ENCODE results near the gene NUDT2. TPM values are rescaled to one million over a fixed set of nuclear protein-coding genes. Genes with fewer than 3 reads are reported as not detected.
A peak's percentile ranks its signal among the peaks of the same experiment; 100 is the strongest.

Gene NUDT2
- total RNA-seq, 2 donors from 2014 or later, result 11.2 to 15.0 TPM

- peaks cover 19% of the 10 kb centered on the region for H3K4me1 Mint-ChIP-seq
- no peaks in the 10 kb centered on the region for H3K36me3 Mint-ChIP-seq (ENCODE audit: low read depth)
- ATAC-seq (no peak), DNase-seq (no peak)
- no peaks in the 10 kb centered on the region for H3K27me3 Mint-ChIP-seq
- H3K4me3 Mint-ChIP-seq, result no peak overlapping the region
- no peaks in the 10 kb centered on the region for H3K9me3 ChIP-seq (ENCODE audit: control insufficient read depth, low read length, poor library complexity, severe bottlenecking)
- peak overlapping the region; percentile 54 for H3K27ac Mint-ChIP-seq
Measured at GRCh38 chr9:34385561-34386230, 56.3 kb downstream of the NUDT2 start.

- peaks cover 10% of the 10 kb centered on the region for H3K4me1 Mint-ChIP-seq
- no peaks in the 10 kb centered on the region for H3K36me3 Mint-ChIP-seq (ENCODE audit: low read depth)
- ATAC-seq (no peak), DNase-seq (no peak)
- H3K9me3 ChIP-seq (ENCODE audit: control insufficient read depth, low read length, poor library complexity, severe bottlenecking), result no peaks in the 10 kb centered on the region
- H3K27ac Mint-ChIP-seq, result no peak overlapping the region
- H3K4me3 Mint-ChIP-seq, result no peak overlapping the region
- H3K27me3 Mint-ChIP-seq, result peaks cover 7% of the 10 kb centered on the region
Measured at GRCh38 chr9:34386656-34387055, 57.3 kb downstream of the NUDT2 start.

GRCh38 chr9:34387239-34387638, 57.9 kb downstream of the NUDT2 start:
- Mint-ChIP-seq H3K27ac (no peak overlapping the region), H3K36me3 (ENCODE audit: low read depth) (no peaks in the 10 kb centered on the region), H3K4me1 (peaks cover 8% of the 10 kb centered on the region), H3K27me3 (peaks cover 10% of the 10 kb centered on the region), H3K4me3 (no peak overlapping the region)
- ATAC-seq, result no peak
- no peak for DNase-seq
- H3K9me3 ChIP-seq (ENCODE audit: control insufficient read depth, low read length, poor library complexity, severe bottlenecking), result no peaks in the 10 kb centered on the region

- ATAC-seq, result no peak
- no peaks in the 10 kb centered on the region for H3K9me3 ChIP-seq (ENCODE audit: control insufficient read depth, low read length, poor library complexity, severe bottlenecking)
- Mint-ChIP-seq H3K36me3 (ENCODE audit: low read depth) (peaks cover 2% of the 10 kb centered on the region), H3K4me3 (no peak overlapping the region), H3K27me3 (peaks cover 13% of the 10 kb centered on the region), H3K4me1 (no peaks in the 10 kb centered on the region), H3K27ac (no peak overlapping the region)
- DNase-seq, result no peak
Measured at GRCh38 chr9:34392511-34392910, 63.1 kb downstream of the NUDT2 start.

Other genes with a start within 250 kb of the NUDT2 start
- 10 to 100 TPM; 14.8 TPM for gene DCAF12, start 202.9 kb upstream of the NUDT2 start, total RNA-seq
- 10 to 100 TPM; 63.3 to 68.2 TPM for gene UBAP1, start 150.5 kb upstream of the NUDT2 start, total RNA-seq
- under 1 TPM; 0.08 to 0.12 TPM for gene KIF24, start 301 bp upstream of the NUDT2 start, total RNA-seq
- gene MYORG, start 47.3 kb downstream of the NUDT2 start, total RNA-seq, result under 1 TPM; 0.42 to 0.65 TPM
- 10 to 100 TPM; 12.3 to 13.4 TPM for gene FAM219A, start 129.0 kb downstream of the NUDT2 start, total RNA-seq
- gene DNAI1, start 129.2 kb downstream of the NUDT2 start, total RNA-seq, result not detected
- 1 to 10 TPM in 1 of 2 donors, not detected in 1; 1.4 TPM for gene ENHO, start 193.4 kb downstream of the NUDT2 start, total RNA-seq